HG03575 (cell line): ENCODE measurements around the gene ATG7.

Source experiments
- ATAC-seq: cut with Tn5 transposase; IDR thresholded peaks from one replicate; pipeline ENCODE4 v1.9.1; 2021; ENCODE audit not compliant: unreplicated experiment, insufficient number of reproducible peaks, low FRiP score; ENCODE audit errors: extremely low read depth

Gene ATG7

DNA sequence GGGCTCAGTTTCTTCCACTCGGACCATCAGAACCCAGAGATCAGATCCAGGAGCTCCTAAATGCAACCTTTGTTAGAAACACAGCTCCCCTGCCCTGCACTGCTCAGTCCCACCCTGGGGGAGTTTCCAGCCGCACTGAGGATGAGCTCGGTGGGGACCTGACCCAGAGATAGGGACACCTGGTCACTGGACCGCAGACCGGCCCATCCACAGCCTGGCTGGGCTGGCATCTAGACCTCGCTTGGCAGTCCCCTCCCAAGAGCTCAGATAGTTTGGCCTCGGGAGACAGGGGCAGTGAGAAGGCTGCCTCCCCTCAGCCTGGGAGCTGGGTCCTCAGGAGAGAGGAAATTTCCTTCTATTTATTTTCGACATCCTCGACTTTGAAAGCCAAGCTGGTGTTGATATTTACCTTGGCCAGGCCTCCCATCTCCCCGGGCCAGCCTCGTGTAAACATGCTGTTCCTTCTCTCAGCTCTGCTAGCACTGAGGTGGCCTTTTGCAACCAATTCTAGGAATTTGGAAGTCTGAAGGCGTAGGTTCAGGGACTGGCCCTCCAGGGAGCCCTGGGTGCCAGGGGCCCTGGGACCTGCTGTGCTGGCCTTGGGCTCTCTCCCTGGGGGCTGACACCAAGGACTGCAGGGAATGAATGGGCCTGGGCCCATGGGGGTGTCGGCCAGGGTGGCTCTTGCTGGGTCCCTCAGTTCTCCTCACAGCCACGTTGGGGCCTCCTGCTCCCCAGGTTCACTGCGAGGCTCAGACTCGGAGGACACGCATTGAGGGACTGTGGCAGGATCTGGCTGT, 281.4 kb downstream of the ATG7 start:
- ATAC-seq, result no peak

DNA sequence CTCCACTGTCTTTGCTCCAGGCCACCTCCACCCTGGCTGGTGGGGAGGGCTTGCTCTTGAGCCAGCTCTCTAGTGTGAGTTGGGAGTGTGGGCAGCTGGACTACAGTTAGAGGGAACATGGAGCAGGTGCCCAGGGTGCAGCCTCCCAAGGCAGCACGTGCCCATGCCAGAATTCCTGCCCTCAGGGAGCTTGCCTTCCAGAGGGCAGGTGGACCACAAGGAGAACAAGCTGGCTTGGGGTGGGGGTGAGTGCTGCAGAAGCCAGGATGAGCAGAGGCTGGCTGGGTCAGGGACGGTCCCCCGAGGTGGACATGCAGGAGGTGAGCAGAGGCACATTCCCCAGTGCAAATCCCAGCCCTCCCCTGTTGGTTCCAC, 282.0 kb downstream of the ATG7 start:
- no peak for ATAC-seq

DNA sequence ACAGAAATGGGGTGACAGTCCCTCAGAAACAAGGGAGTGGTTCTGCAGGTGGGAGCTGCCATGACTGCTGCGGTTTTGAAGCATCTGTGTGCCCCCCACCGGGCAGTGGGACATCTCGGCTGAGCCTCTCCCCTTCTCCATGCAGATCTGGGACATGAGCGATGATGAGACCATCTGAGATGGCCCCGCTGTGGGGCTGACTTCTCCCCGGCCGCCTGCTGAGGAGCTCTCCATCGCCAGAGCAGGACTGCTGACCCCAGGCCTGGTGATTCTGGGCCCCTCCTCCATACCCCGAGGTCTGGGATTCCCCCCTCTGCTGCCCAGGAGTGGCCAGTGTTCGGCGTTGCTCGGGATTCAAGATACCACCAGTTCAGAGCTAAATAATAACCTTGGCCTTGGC, 282.5 kb downstream of the ATG7 start:
- ATAC-seq, result no peak

DNA sequence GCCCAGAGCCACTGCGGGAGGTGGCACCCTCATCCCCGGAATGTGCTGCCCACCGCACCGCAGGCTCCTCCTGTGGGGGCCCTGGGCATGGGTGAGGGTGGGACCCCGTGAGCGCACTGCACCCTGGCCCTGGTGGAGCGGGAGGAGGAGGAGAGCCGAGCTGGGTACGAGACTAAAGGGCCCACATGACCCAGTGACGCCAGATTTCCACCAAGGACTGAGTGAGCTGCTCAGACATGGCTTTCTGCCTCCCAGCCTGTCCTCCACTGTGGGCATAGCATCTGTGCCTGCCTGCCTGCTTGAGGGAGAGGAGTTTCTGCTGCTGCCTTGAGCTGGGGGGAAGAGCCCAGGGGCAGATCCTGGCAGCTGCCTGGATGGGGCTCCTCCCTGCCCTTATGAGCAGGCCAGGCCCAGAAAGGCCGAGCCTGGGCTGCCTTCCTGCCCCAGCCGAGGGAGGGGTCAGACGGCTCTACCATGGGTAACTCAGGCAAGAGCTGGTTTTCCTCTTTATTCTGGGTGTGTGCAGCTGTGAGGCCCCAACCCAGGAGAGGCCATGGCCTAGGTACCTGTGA, 283.1 kb downstream of the ATG7 start:
- no peak for ATAC-seq

DNA sequence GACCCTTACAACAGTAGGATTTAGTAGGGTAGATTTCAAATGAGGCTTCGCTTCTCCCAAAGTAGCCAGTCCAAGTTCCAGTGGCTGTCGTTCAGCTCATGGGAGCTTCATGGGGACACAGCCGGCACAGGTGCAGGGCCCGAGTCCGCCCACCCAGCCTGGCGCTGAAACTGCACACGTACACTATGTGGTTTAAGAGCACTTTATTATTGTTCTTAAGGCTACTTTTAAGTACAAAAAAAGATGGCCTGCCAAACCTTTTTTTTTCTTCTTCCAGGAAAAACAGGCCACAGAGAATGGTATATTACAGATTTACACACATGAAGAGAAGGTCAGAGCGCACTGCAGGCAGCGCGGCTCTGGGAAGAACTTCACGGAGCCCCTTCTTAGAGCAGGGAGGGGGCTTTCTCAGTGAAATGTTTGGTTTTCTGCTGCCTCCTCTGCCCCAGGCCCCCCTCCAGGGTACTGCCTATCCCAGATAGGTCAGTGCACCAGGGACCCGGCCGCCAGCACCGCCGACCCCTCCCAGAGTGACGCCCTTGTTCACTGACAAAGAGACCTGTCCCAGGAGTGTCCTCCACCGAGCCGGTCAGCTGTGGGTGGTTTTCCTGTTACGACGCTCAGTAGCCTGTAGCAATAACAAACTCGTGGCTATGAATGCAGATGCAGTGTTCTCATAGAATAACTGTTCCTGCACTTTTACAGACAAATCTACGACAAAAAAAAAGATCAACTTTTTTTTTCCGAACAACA, 283.9 kb downstream of the ATG7 start:
- no peak for ATAC-seq

DNA sequence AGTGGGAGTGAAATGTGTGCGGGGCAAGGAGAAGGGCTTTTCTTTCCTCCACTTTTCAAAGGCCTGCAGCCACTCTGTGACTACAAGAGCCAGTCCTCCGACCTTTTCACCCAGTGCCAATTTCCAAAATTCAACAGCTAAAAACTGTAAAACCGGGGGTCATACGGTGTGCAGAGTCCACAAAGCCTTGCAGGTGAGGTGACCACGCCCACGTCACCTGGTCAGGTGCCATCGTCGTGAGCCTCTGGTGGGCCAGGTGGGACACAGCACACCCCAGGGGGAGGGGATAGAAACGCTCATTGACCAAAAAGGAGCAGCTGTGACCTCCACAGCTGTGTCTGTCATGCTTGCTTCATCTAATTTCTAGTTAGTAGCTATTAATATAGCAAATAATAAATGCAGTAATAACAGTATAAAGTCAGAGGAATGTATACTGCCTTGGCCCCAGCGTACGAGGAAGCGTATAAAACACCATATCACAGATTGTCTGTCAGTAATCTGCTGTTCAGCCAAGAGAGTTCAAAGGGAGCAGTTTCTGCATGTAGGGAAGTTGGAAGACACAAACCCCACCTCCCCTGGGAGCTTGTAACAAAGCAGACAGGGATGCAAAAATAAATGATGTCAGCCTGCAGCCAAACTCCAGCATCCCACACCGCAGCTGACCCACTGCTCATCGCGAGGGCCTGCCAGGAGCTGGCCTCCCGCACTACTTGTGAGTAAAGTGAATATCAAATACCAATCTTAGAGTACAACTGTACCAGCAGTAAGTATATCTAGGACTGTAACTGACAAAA, 284.9 kb downstream of the ATG7 start:
- no peak for ATAC-seq

DNA sequence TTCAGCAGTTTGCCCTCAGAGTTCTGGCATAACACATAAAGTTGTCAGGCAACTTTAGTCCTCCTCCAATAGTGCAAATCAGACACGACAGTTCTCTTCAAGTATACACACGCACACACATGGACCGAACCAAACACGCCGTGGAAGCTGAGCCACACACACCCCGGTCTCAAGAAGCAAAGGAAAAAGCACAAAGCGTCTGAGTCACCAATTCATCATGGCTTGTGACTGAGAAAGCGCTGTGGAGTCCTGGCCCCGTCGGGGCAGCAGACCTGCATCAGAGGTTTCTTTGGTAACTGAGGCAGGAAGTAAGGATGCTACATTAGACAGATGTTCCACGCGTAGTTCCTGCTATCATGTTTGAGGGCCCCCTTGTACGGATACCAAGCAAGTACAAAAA, 285.8 kb downstream of the ATG7 start:
- no peak for ATAC-seq

DNA sequence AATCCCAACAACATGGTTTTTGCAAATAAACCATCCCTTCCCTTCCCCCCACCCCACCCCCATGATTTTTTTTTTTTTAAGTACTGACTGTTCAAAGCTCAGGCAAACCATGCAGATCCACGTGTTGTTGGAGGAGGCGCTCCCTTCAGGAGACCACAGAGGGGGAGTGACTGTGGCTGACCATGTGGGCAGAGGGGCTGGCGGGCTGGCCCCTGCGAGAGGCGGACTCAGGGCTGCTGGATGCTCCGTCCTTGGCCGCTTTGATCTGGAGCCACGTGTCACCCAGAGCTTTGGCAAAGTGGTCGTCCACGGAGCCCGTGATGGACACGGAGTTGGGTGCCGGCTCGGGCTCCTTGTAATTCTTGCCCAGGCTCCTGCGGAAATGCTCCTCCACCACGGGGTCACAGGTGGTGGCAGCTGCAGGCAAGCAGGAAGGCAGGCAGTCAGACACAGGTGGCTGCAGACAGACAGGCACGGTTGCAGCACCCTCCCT, 286.3 kb downstream of the ATG7 start:
- ATAC-seq, result no peak

DNA sequence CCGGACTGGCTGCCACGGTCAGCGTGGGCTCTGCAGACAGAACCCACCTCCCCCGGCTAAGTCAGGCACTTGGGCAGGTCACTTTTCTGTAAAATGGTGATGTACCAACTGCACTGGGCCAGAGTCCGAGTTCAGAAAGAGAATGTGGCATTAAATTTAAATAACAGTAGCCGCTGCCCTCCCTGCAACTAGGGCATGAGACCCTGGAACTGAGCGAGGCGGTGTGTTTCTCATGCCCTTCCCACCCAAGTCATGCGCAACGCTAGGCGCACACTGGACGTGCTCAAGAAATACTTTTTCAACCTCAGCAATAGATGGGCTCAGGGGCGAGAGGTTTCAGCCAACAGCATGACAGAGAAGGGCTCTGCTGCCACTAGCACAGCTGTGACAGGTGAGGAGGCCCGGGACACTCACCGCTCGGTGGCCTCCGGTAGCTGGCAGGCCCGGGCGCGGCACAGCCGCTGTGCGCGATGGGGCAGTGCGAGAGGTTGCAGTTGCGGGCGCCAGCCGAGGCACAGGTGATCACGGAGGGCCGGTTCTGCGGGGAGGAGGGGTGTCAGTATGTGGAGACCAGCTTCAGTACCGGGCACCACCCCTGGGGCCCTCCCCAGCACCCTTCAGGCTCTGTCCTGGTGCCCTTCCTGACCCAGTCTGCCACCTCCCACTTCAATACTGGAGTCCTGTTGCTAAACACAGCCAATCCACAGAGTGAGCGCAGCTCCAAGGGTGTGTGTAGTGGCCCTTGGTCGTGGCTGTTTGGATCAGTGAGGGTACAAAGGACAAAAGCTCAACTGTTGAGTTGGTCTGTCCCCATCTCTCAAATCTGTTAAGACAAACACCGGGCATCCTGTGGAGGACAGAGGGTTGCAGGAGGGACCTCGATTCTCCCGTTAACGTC, 287.0 kb downstream of the ATG7 start:
- ATAC-seq, result no peak

DNA sequence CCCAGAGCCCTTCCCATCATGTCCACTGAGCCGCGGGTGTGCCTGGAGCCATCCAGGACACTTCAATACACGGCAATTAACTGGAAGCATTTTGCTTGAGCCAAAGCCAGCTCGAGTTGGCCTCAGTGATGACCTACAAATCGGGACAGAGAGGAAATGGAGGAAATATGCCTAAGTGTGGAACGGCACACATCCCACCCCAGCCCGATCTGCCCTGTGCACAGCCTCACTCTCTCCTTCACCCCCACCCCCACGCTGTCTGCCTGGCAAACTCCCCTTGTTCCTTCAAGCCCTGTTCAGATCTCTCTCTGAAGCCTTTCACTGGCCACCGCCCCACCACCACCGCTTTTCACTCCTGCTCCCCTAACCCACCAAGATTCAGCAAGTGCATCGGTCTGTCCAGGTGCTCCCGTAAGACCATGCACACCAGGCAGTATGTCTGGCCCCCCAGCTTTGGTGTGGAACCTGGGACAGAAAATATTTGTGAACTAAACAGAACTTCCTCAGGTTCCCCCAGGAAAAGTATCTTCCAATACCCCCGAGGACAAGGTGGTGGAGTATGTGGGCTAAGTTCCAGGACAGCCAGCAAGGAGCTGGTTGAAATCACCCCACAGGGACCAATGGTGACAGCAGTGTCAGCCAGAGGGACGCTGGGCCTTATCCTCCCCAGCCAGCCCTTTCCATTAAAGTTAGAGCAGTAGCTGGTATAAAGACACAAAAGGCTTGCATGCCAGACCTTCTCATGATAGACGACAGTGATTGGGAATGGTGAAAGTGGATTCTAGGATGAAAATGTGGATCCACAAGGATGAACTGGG, 287.8 kb downstream of the ATG7 start:
- ATAC-seq, result no peak

DNA sequence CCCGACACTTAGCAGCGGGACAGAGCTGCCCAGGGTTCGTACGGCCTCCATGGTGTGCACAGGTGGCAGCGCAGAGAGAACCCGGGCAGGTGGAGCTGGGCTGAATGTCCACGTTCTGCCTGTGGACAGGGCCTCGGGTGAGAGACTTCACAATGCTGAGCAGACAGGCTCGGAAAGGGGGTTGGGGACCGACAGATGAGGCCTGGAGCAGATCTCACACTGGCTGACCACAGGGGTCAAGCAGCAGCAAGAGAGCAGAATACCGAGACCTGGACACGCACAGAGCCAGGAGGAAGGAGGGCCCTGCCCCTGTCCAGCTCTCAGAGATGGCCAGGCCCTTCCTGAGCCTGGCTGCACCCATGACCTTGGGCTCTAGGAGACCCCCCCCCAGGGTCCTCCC, 288.5 kb downstream of the ATG7 start:
- ATAC-seq, result no peak

DNA sequence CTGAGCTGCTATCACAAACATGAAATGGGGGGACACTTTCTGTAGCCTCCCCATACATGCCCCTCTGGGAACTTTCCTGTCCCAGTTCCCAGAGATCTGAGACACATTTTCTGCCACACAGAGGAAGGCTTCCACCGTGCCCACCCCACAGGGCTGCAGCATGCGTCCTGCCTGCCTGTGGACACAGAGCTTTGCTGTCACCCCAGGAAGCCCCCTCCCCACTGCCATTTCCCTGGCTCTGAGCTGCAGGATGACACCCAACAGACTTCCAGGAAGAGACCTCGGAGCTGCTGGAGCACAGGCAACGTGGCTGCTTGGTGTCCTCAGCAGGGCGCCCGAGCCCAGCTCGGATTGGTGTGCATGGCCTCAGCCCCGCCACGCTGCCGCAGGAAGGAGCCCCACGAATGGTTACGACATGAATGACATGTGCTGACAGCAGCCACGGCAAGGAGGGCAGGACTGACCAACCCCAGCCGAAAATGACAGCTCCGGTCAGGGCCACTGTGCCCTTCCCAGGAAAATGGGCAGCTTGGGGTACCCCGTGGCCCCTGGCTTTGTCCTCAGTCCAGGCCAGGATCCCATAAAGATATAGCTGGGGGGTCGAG, 290.2 kb downstream of the ATG7 start:
- no peak for ATAC-seq

DNA sequence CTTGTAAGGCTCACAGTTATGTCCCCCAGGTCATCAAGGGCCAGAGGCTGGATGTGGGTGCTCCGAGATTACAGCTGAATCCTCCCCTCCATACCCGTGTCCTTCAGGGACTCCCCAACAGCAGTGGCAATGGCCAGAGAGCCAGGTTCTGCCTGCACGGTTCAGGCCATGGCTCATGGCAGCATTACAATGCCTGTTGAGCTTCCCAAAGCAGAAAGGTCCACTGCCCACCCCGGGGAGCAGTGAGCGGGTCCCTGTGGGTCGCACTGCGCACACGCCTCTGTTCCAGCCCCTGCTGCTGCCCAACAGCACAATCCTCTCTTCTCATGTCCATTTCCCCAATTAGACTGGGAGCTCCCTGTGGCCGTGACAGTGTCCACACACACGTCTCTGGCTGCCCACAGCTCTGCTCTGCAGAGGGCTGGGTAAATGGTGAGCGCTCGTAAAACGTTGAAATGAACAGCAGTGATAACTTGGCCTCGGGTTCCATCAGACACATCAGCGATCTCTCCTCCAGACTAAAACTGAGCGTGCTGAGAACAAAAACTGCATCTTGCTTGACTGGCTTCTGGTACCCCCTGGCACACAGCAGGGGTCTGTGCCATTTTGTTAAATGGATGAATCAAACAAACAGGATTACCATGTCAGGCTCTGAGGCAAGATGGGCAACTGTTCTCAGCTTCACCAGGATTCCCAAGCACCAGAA, 291.1 kb downstream of the ATG7 start:
- no peak for ATAC-seq

DNA sequence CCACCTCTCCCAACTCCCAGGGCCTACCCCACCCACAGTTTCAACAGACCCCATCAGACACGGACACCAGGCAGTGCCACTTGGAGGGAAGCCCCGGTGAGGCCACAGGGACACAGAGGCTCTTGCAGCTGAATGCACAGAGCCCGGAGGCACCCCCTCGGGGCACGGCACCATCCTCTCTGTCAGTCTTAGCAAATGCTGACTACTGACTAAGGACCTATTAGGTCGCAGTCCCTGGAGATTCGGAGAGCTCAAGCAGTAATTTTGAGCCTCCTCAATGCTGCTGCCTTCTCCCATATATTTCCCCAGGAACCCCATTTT, 291.6 kb downstream of the ATG7 start:
- ATAC-seq, result no peak

DNA sequence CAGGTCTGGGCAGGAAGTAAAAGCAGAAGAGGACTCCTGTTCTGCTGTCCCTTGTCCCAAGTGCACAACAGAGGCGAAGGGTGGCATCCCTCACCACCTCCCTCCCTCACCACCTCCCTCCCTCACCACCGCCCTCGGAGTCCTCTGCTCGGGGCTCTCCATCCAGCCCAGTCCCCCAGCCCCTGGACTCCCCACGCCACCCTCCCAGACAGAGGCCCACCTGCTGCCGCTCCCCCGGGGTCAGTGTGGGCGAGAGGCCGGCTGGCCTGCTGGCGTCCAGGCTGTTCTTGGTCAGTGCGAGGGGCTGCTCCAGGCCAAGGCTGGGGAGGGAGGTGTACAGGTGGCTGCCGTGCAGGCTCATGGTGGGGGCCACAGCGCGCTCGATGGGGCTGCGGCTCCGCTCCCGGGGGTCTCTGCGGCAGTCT, 292.4 kb downstream of the ATG7 start:
- no peak for ATAC-seq

DNA sequence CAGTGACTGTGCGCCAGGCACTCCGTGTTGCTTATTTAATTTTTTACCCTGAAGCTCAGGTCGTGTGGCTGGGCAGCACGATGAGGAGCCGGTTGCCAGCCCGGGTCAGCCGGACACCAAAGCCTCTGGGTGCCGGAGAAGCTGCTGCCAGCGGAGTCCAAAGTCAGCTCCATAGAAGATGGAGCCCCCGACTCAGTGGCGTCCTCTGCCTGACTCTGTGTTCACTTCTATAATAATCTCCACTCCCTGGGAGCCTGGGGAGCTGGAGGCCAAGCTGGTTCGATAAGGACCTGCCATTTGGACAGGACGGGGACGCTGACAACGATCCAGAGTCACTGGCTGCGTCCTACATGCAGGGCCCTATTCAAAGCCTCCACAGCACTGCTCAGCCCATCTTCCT, 292.9 kb downstream of the ATG7 start:
- ATAC-seq, result no peak

DNA sequence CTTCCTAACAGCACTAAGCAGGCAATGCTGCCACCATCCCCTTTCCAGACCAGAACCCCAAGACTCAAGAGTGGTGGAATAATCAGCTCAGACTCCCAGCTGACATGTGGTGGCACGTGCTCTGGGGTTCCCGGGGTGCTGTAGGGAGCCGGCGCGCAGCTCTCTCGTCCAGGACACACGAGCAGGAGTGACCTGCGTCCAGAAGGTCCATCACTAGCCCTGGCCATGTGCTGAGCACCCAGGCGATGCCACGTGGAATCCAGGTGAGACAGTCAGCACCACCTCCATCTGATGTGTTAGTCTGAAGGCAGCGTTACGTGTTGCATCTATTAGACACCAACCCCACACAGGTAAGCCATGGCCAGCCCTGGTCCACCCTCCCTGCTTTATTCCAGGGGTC, 293.3 kb downstream of the ATG7 start:
- no peak for ATAC-seq
